GM19452 (cell line): Measurements from ENCODE around the gene PELI3.

ENCODE experiments used
- ATAC-seq: cut with Tn5 transposase; IDR thresholded peaks from one replicate; pipeline ENCODE4 v1.9.1; 2021; ENCODE audit not compliant: unreplicated experiment

The PELI3 gene

GRCh38 chr11:66473608-66474515, 7.2 kb downstream of the PELI3 start:
- no peak for ATAC-seq

GRCh38 chr11:66475349-66476172, 8.9 kb downstream of the PELI3 start:
- no peak for ATAC-seq

GRCh38 chr11:66476173-66476840, 9.6 kb downstream of the PELI3 start:
- no peak for ATAC-seq

GRCh38 chr11:66476841-66477251, 10.1 kb downstream of the PELI3 start:
- ATAC-seq = no peak

- no peak for ATAC-seq
These were observed 10.8 kb downstream of the PELI3 start for GRCh38 chr11:66477263-66478201.

GRCh38 chr11:66478729-66479393, 12.2 kb downstream of the PELI3 start:
- ATAC-seq = no peak

GRCh38 chr11:66479394-66480116, 12.8 kb downstream of the PELI3 start:
- no peak for ATAC-seq

GRCh38 chr11:66480117-66480938, 13.6 kb downstream of the PELI3 start, which contains the start of gene DPP3:
Gene DPP3, plus strand, starts transcription at chr11:66480434. Its CDS starts 1,767 bp downstream, at chr11:66482201.
- peak; percentile 94 for ATAC-seq

- no peak for ATAC-seq
These were observed 18.2 kb downstream of the PELI3 start for GRCh38 chr11:66484806-66485380.

GRCh38 chr11:66488957-66489356, 22.3 kb downstream of the PELI3 start:
- no peak for ATAC-seq

GRCh38 chr11:66489636-66490035, 22.9 kb downstream of the PELI3 start:
- ATAC-seq = no peak

- ATAC-seq = no peak
These were observed 24.7 kb downstream of the PELI3 start for GRCh38 chr11:66491315-66491935.

- no peak for ATAC-seq
These were observed 25.6 kb downstream of the PELI3 start for GRCh38 chr11:66492161-66492865.

GRCh38 chr11:66493130-66493529, 26.4 kb downstream of the PELI3 start:
- no peak for ATAC-seq

GRCh38 chr11:66494458-66494857, 27.8 kb downstream of the PELI3 start:
- ATAC-seq = no peak

- no peak for ATAC-seq
These were observed 28.2 kb downstream of the PELI3 start for GRCh38 chr11:66494935-66495334.

GRCh38 chr11:66495401-66495854, 28.7 kb downstream of the PELI3 start:
- no peak for ATAC-seq
